Ramos (cell line): Measurements from ENCODE around the gene PALLD.

Source experiments
- in situ Hi-C: fragments of 300-500 bp; cut with MboI; formaldehyde crosslinking; loops from one replicate; pipeline ENCODE4 v1.14.3; 2022; ENCODE audit warnings: low sequenced_read_pairs; ENCODE audit not compliant: unreplicated experiment

Gene PALLD

GRCh38 chr4:168636506-168637196, 139.8 kb downstream of the PALLD start:
- in situ Hi-C loops: no loop called here

GRCh38 chr4:168637872-168638756, 141.3 kb downstream of the PALLD start:
- in situ Hi-C loops: no loop called here

DNA sequence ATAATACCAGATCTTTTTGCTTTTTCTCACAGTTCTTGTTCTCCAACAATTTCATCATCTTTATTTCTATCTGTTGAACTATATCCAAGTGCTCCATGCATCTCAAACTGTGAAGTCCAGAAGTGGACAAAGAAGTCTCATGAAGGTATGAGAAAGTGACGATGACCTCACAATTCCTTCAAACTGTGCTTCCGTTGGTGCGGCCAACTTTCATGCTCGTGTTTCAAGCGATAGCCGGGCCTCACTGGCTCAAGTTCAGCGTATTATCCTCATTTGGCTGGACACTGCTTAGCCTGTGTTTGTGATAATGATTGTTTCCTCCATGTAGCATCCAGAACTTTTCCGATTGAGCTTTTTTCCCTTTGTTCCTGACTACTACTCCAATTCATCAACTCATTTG, 143.1 kb downstream of the PALLD start:
- in situ Hi-C loops: no loop called here

GRCh38 chr4:168641811-168642140, 144.9 kb downstream of the PALLD start:
- in situ Hi-C loops: no loop called here

DNA sequence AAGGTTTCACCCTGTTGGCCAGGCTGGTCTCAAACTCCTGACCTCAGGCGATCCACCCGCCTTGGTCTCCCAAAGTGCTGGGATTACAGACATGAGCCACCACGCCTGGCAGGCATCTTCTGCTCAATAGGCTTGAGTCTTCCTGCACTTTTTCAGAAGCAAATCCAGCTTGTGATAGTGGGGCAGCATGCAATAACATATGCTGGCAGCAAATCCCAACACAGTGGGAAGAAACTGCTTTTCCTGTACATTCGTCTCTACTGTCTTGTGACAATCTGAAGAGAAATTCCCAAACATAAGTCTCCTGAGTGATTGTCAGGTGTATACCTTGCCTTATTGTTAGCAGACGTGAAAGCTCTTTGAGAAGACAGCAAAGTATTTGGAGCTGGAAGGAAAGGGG, 145.7 kb downstream of the PALLD start:
- in situ Hi-C loops: no loop called here

- in situ Hi-C loops: no loop called here
Observed at GRCh38 chr4:168643111-168643795, 146.4 kb downstream of the PALLD start.

GRCh38 chr4:168643796-168644159, 146.9 kb downstream of the PALLD start:
- in situ Hi-C loops: no loop called here

DNA sequence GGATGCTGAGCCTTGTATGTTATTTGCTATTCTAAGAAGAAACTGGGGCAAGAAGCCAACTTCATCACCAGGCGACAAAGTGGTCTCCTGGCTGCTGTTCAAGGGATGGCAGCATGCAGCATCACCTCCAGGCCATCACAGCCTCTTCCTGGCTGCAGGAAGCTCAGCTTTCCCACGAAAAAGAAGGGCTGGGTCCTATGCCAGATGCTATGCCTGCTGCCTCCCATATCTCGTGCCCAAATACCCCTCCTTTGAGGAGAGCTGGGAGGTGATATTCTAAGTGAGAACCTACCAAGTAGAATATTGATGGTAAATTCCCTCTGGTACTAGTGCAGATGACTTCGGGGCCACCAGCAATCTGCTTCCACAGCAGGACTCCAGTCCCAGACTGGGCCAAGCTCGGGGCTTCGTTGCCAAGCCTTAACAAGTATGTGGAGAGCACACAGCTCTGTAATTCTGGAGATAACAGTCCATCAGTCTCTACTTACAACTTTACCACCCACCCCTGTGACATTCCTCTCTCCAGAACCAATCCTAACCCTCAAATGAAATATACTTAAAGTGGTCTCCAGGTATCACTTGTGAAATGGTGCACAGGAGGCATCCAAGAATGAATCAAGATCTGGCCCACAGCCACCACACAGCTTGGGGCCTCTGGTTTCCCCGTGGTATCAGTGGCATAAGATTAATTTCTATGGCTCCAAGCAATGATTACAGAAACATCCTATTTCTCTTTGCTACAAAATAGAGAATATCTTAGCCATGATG, 149.3 kb downstream of the PALLD start:
- in situ Hi-C loops: no loop called here

DNA sequence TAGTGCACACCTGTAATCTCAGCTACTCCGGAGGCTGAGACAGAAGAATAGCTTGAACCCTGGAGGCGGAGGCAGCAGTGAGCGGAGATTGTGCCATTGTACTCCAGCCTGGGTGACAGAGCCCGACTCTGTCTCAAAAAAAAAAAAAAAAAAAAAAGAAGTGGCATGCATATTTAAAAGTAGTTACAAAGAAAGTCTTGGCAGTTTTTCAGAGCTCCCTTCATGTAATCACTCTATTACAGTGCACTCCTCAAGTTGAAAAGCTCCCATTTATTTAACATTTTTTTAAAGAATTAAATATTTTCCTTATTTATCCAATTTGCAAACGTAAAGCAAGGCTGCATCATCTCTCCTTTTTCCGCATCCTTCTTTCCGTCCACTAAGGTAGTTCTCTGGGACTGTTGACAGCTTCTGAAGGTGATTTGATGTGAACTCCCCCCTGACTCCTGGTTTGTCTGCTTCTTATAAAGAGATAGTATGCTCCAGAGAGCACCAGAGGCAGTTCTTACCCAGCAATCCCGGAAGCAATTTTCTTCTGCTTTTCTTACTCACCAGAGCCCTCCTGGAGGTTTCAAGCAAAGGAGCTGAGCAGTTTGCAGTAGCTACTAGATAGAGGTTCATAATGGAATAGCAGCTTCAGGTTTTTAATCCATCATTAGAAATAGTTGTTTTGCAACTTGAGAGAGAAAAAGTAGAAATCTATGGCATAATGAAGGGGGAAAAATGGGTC, 151.0 kb downstream of the PALLD start:
- in situ Hi-C loops: no loop called here

- in situ Hi-C loops: no loop called here
Observed at GRCh38 chr4:168648494-168648893, 151.6 kb downstream of the PALLD start.

- in situ Hi-C loops: no loop called here
Observed at GRCh38 chr4:168648929-168649328, 152.1 kb downstream of the PALLD start.

- in situ Hi-C loops: no loop called here
Observed at GRCh38 chr4:168651374-168651773, 154.5 kb downstream of the PALLD start.

- in situ Hi-C loops: no loop called here
Observed at GRCh38 chr4:168651864-168652263, 155.0 kb downstream of the PALLD start.

DNA sequence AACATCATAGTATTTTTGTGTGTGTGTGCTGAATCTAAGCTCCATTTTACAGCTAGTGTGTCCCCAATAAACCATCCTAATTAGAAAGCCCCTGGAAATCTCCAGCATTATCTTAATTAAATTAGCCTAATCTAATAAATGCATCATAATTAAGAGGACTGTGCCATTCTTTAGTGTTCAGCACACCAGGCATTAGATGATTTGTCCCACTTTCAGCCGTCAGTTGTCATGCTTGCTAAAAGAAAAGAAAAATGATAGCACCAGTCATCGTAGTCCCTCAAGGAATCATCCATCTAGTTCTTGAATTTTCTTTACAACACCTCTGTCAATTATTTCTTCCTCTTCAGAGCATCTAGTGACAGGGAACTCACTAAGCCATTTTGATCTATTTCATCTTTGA, 155.9 kb downstream of the PALLD start:
- in situ Hi-C loops: no loop called here

GRCh38 chr4:168654104-168654847, 157.4 kb downstream of the PALLD start:
- in situ Hi-C loops: no loop called here

- in situ Hi-C loops: no loop called here
Observed at GRCh38 chr4:168654848-168655174, 158.0 kb downstream of the PALLD start.

DNA sequence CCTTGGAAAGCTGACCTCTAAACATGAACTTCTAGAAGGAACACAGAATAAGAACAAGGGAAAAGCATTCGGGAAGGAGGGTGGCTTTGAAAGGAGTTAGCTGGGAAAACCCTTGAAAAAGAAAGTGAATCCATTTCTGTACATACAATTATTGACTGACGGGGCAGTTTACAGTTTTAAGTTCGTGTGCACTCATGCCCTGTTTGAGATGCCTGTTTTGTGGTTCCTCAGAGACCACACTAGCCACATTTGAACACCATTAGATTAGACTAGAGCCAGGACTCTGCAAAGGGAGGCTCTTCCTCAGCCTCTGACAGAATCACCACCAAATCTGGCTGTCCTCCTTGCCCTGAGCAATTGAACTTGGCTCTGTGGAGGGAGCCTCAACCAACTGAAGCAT, 158.3 kb downstream of the PALLD start:
- in situ Hi-C loops: no loop called here

DNA sequence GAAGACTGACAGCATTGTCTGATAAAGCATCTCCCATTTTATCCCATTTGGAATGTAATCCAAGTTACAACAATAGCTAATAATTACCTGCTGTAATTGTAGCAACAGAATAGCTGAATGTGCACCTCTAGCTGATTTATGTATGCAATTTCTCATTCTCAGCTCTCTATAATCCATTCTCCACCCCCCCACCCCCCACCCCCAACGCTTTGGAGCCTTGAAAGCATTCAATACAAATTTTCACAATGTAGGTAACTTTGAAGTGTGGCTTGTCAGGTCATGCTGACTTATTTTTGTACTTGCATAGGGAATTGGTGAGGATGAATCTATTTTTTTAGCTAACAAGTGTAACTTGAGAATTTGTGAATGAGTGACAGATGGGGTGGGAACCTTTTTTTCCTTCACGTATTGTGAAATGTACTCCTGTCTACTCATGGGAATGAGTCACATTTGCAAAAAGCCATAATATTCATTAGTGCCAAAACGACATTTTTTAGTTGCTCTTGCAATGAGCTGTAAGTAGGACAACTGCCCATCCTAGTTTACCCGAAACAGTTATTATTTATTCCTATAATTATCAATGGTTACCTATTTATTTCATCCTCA, 159.3 kb downstream of the PALLD start:
- in situ Hi-C loops: no loop called here

DNA sequence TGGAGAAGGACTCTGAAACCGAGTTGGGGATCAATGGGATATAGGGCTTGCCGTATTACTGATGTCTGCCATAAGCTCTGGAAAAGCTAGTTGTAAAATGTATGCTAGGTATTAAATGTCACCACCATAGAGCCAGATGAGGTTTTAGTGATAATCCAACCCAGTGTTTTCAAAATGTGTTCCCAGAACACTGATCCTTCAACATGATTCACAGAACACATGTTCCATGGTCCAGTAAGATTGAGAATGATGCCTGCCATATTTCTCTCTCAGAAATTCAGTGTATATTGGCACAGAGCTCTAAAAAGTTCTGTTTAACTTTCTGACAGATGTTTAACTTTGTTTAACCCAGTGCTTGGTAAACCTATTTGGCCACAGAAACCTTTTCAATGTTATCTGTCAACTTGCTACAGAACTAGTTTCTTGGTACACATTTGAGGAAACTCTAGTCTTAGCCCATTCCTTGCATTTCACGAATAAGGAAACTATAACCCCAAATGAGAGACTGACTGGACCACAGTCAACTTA, 160.2 kb downstream of the PALLD start:
- in situ Hi-C loops: no loop called here
